Stimulated activated CD8-positive, alpha-beta memory T cell treated with anti-CD3 and anti-CD28 coated beads, Interleukin-12 subunit alpha, Interleukin-12 subunit beta, amount 100 ng/mL, for 24 hours (primary cell): ENCODE measurements around the gene TUBGCP3.
"Not testable (repeated sequence)": the region's sequence is repeated elsewhere in the genome, so short reads cannot be mapped to it uniquely, and the experiment has no call there.

Experiments
- DNase-seq: peaks from one replicate; pipeline ENCODE4 v3.0.0-alpha.2; 2020; ENCODE audit errors: extremely low read depth

TUBGCP3 gene

GRCh38 chr13:112579310-112579843 lies 8.6 kb downstream of the TUBGCP3 start:
- DNase-seq: no peak

- no peak for DNase-seq
Measured at GRCh38 chr13:112576768-112577167, 11.2 kb downstream of the TUBGCP3 start.

- DNase-seq: no peak
Measured at GRCh38 chr13:112576191-112576590, 11.8 kb downstream of the TUBGCP3 start.

GRCh38 chr13:112575675-112576074 lies 12.3 kb downstream of the TUBGCP3 start:
- no peak for DNase-seq

- no peak for DNase-seq
Measured at GRCh38 chr13:112574834-112575613, 12.9 kb downstream of the TUBGCP3 start.

- no peak for DNase-seq
Measured at GRCh38 chr13:112574416-112574815, 13.5 kb downstream of the TUBGCP3 start.

- no peak for DNase-seq
Measured at GRCh38 chr13:112573710-112574109, 14.2 kb downstream of the TUBGCP3 start.

- no peak for DNase-seq
Measured at GRCh38 chr13:112572366-112572765, 15.6 kb downstream of the TUBGCP3 start.

GRCh38 chr13:112569821-112570220 lies 18.1 kb downstream of the TUBGCP3 start:
- no peak for DNase-seq

- no peak for DNase-seq
Measured at GRCh38 chr13:112567161-112567862, 20.6 kb downstream of the TUBGCP3 start.

GRCh38 chr13:112562786-112563383 lies 25.1 kb downstream of the TUBGCP3 start:
- no peak for DNase-seq

GRCh38 chr13:112562254-112562653 lies 25.7 kb downstream of the TUBGCP3 start:
- DNase-seq: no peak

GRCh38 chr13:112561478-112561877 lies 26.5 kb downstream of the TUBGCP3 start:
- no peak for DNase-seq

- no peak for DNase-seq
Measured at GRCh38 chr13:112558696-112559418, 29.1 kb downstream of the TUBGCP3 start.

- no peak for DNase-seq
Measured at GRCh38 chr13:112556600-112556999, 31.4 kb downstream of the TUBGCP3 start.

GRCh38 chr13:112554214-112554850 lies 33.6 kb downstream of the TUBGCP3 start:
- no peak for DNase-seq

- DNase-seq: not testable (repeated sequence)
Measured at GRCh38 chr13:112548975-112549374, 39.0 kb downstream of the TUBGCP3 start.

- DNase-seq: no peak
Measured at GRCh38 chr13:112545856-112546255, 42.1 kb downstream of the TUBGCP3 start.

- no peak for DNase-seq
Measured at GRCh38 chr13:112532837-112533745, 54.9 kb downstream of the TUBGCP3 start.

- DNase-seq: no peak
Measured at GRCh38 chr13:112531263-112531794, 56.6 kb downstream of the TUBGCP3 start.
